Measurements from ENCODE around the gene SNAPC1. TPM values are rescaled to one million over a fixed set of nuclear protein-coding genes. Genes with fewer than 3 reads are reported as not detected.

Gene SNAPC1
- total and polyA plus RNA-seq, 2 of the 13 experiments (the other 11 are each of a cell fraction or from before 2014, with no cell fraction given) = 2.6 to 8.5 TPM

- TF ChIP-seq KDM2A (CRISPR knock-in tag; IDR thresholded peaks at IDR 0.05; ENCODE audit: borderline replicate concordance, low read depth) = peak; percentile 49; the same call in 1 of the 2 replicates
- TF ChIP-seq PRDM10 (CRISPR knock-in tag; IDR thresholded peaks at IDR 0.05; ENCODE audit: low read depth) = no peak
- TF ChIP-seq HOMEZ (CRISPR knock-in tag; IDR thresholded peaks at IDR 0.05; ENCODE audit: low read depth) = peak; percentile 41; the same call in 1 of the 2 replicates
- TF ChIP-seq DRAP1 (CRISPR knock-in tag; IDR thresholded peaks at IDR 0.05) = peak; percentile 73
- no peak for TF ChIP-seq ZNF607 (CRISPR knock-in tag; IDR thresholded peaks at IDR 0.05; ENCODE audit: borderline replicate concordance)
- 0 out of 2 replicates have a peak, but pooled peaks have one; percentile 13 for TF ChIP-seq ZNF558 (CRISPR knock-in tag; IDR thresholded peaks at IDR 0.05; ENCODE audit: borderline replicate concordance)
- no peak for TF ChIP-seq ARNT (IDR thresholded peaks at IDR 0.05)
- peak; percentile 68; the same call in 1 of the 2 replicates for TF ChIP-seq GFI1 (CRISPR knock-in tag; IDR thresholded peaks at IDR 0.05; ENCODE audit: borderline replicate concordance)
- TF ChIP-seq FOXK2 (IDR thresholded peaks at IDR 0.05) = 0 out of 2 replicates have a peak, but pooled peaks have one; percentile 4
- no peak for TF ChIP-seq EED (CRISPR knock-in tag; IDR thresholded peaks at IDR 0.05)
- no peak for TF ChIP-seq ATF1 (CRISPR knock-in tag; IDR thresholded peaks at IDR 0.05)
- no peak for TF ChIP-seq ZNF570 (CRISPR knock-in tag; IDR thresholded peaks at IDR 0.05; ENCODE audit: borderline replicate concordance)
- no peak; the same call in 1 of the 2 replicates for TF ChIP-seq SOX5 (CRISPR knock-in tag; IDR thresholded peaks at IDR 0.05; ENCODE audit: borderline replicate concordance)
- TF ChIP-seq ZNF691 (CRISPR knock-in tag; IDR thresholded peaks at IDR 0.05; ENCODE audit: borderline replicate concordance, low read depth) = no peak
- 0 out of 2 replicates have a peak, but pooled peaks have one; percentile 35 for TF ChIP-seq ZNF616 (CRISPR knock-in tag; IDR thresholded peaks at IDR 0.05; ENCODE audit: low read depth)
- TF ChIP-seq GLI4 (CRISPR knock-in tag; IDR thresholded peaks at IDR 0.05; ENCODE audit: borderline replicate concordance) = no peak
- no peak for TF ChIP-seq ZNF136 (CRISPR knock-in tag; IDR thresholded peaks at IDR 0.05; ENCODE audit: low read depth)
- no peak for TF ChIP-seq ETS1 (CRISPR knock-in tag; IDR thresholded peaks at IDR 0.05)
- peak; percentile 61; the same call in 1 of the 2 replicates for TF ChIP-seq ZNF749 (CRISPR knock-in tag; IDR thresholded peaks at IDR 0.05; ENCODE audit: borderline replicate concordance)
- no peak for TF ChIP-seq ATM (IDR thresholded peaks at IDR 0.05; ENCODE audit: borderline replicate concordance)
- no peak for TF ChIP-seq ZNF850 (CRISPR knock-in tag; conservative IDR thresholded peaks at IDR 0.05)
- TF ChIP-seq ZNF562 (CRISPR knock-in tag; IDR thresholded peaks at IDR 0.05; ENCODE audit: borderline replicate concordance) = no peak
Observed at GRCh38 chr14:61761959-61762786, at the start of gene SNAPC1 (continued).
